DOHH2 (cell line): Measurements from ENCODE around the gene SAE1.

Experiments used
- CTCF ChIP-seq: fragments of 200-600 bp; sonication (generic); IDR thresholded peaks from one replicate; pipeline ENCODE4 v1.5.1; 2014; ENCODE audit warnings: antibody characterized with exemption, mild to moderate bottlenecking, low read depth, low read length; ENCODE audit not compliant: poor library complexity, severe bottlenecking
- EZH2phosphoT487 ChIP-seq: fragments of 200-600 bp; sonication (generic); IDR thresholded peaks from 2 replicates; pipeline ENCODE4 v1.6.1; 2017; ENCODE audit warnings: borderline replicate concordance, mild to moderate bottlenecking, antibody characterized with exemption, low read length, moderate library complexity, mixed read lengths

- TF ChIP-seq CTCF (no peak), EZH2phosphoT487 (no peak)
Measured at GRCh38 chr19:47105874-47106273, 24.8 kb upstream of the SAE1 start.
